IMR-90 (cell line): ENCODE data around the gene NTF3. TPM values are rescaled to one million over a fixed set of nuclear protein-coding genes. Genes with fewer than 3 reads are reported as not detected.

Experiments
- ATAC-seq: fragments of 200-7000 bp; cut with Tn5 transposase; 2 replicates; pipeline ENCODE4 v1.9.1; 2020; ENCODE audit warnings: low read depth, mild to moderate bottlenecking, moderate library complexity
- BruUV-seq: library from RNA; stranded (reverse); fragments of 400-500 nt; replicated peaks from 2 replicates; lab custom pipeline; 2021; lab: Mats Ljungman, UMichigan
- CTCF ChIA-PET: fragments of 300-600 bp; formaldehyde crosslinking; extraction: SDS; loops from one replicate; lab custom pipeline; 2021; ENCODE audit warnings: antibody characterized with exemption; lab: Yijun Ruan, JAX
- POLR2A ChIA-PET: fragments of 300-600 bp; sonication (Branson Sonifier 250); formaldehyde crosslinking; loops from one replicate; lab custom pipeline; 2022; ENCODE audit warnings: antibody characterized with exemption; ENCODE audit not compliant: unreplicated experiment; lab: Charles Lee
- DNase-seq: peaks from one replicate; pipeline ENCODE4 v3.0.0; 2013
- H2AFZ ChIP-seq: replicated peaks from 2 replicates; pipeline ENCODE3; 2013; ENCODE audit warnings: low read length, mild to moderate bottlenecking; ENCODE audit not compliant: poor library complexity
- H2AK5ac ChIP-seq: 2 replicates; pipeline ENCODE4 v1.6.1; 2013; ENCODE audit warnings: low read depth, low read length, inconsistent platforms
- H2AK9ac ChIP-seq: replicated peaks from 2 replicates; pipeline ENCODE3; 2013; ENCODE audit warnings: mild to moderate bottlenecking, low read depth, low read length, moderate library complexity; ENCODE audit not compliant: poor library complexity
- H2BK120ac ChIP-seq: 2 replicates; pipeline ENCODE4 v1.6.1; 2013; ENCODE audit warnings: low read depth, low read length, inconsistent platforms
- H2BK15ac ChIP-seq: 3 replicates; pipeline ENCODE4 v1.6.1; 2013; ENCODE audit warnings: low read depth, low read length, inconsistent platforms
- H2BK20ac ChIP-seq: 2 replicates; pipeline ENCODE4 v1.6.1; 2013; ENCODE audit warnings: low read depth, mild to moderate bottlenecking, inconsistent platforms, low read length, moderate library complexity
- H2BK5ac ChIP-seq: 2 replicates; pipeline ENCODE4 v1.6.1; 2013; ENCODE audit warnings: mild to moderate bottlenecking, low read depth, low read length, inconsistent platforms; ENCODE audit not compliant: poor library complexity, severe bottlenecking
- H3K14ac ChIP-seq: replicated peaks from 2 replicates; pipeline ENCODE4 v1.6.1; 2013; ENCODE audit warnings: low read depth, low read length, inconsistent platforms
- H3K18ac ChIP-seq: 2 replicates; pipeline ENCODE4 v1.6.1; 2013; ENCODE audit warnings: low read depth, low read length, control low read depth
- H3K23ac ChIP-seq: 2 replicates; pipeline ENCODE4 v1.6.1; 2013; ENCODE audit warnings: low read depth, low read length, inconsistent platforms
- H3K27ac ChIP-seq: 2 replicates; pipeline ENCODE4 v1.5.1; 2013; ENCODE audit warnings: mild to moderate bottlenecking, control low read depth, low read length; ENCODE audit not compliant: insufficient read depth
- H3K27me3 ChIP-seq: 2 replicates; pipeline ENCODE4 v1.6.1; 2013; ENCODE audit warnings: low read length; ENCODE audit not compliant: control insufficient read depth, insufficient read depth
- H3K36me3 ChIP-seq: 2 replicates; pipeline ENCODE4 v1.6.1; 2013; ENCODE audit warnings: low read length, mixed read lengths; ENCODE audit not compliant: control insufficient read depth, insufficient read depth
- H3K4ac ChIP-seq: 2 replicates; pipeline ENCODE4 v1.6.1; 2013; ENCODE audit warnings: low read depth, low read length, inconsistent platforms
- H3K4me1 ChIP-seq: 2 replicates; pipeline ENCODE4 v1.6.1; 2013; ENCODE audit warnings: low read length, mixed read lengths; ENCODE audit not compliant: control insufficient read depth, insufficient read depth
- H3K4me2 ChIP-seq: 2 replicates; pipeline ENCODE4 v1.6.1; 2013; ENCODE audit warnings: low read depth, mild to moderate bottlenecking, control low read depth, low read length, moderate library complexity
- H3K4me3 ChIP-seq: 2 replicates; pipeline ENCODE4 v1.5.1; 2013; ENCODE audit warnings: low read depth, mild to moderate bottlenecking, control low read depth, low read length, moderate library complexity; ENCODE audit not compliant: insufficient read depth
- H3K56ac ChIP-seq: 2 replicates; pipeline ENCODE4 v1.6.1; 2013; ENCODE audit warnings: low read length, inconsistent platforms; ENCODE audit not compliant: insufficient read depth; ENCODE audit errors: extremely low read depth
- H3K79me1 ChIP-seq, 2 experiments: 2 replicates each; pipeline ENCODE4 v1.6.1; 2013; ENCODE audit warnings: low read length in 2 of 2, inconsistent platforms in 1 of 2, low read depth in 1 of 2
- H3K9ac ChIP-seq: 2 replicates; pipeline ENCODE4 v1.6.1; 2013; ENCODE audit warnings: low read depth, low read length, control low read depth
- H3K9me1 ChIP-seq: 2 replicates; pipeline ENCODE4 v1.6.1; 2013; ENCODE audit warnings: low read length, inconsistent platforms; ENCODE audit not compliant: insufficient read depth
- H3K9me3 ChIP-seq: 2 replicates; pipeline ENCODE4 v1.6.1; 2013; ENCODE audit warnings: low read length; ENCODE audit not compliant: control insufficient read depth, insufficient read depth
- H4K20me1 ChIP-seq: 2 replicates; pipeline ENCODE4 v1.6.1; 2013; ENCODE audit warnings: low read length, inconsistent platforms; ENCODE audit not compliant: insufficient read depth
- H4K5ac ChIP-seq: 2 replicates; pipeline ENCODE4 v1.6.1; 2013; ENCODE audit warnings: mild to moderate bottlenecking, low read depth, low read length, control low read depth
- H4K8ac ChIP-seq, 2 experiments: 2 replicates each; pipeline ENCODE4 v1.6.1; 2013; ENCODE audit warnings: low read depth in 2 of 2, low read length in 2 of 2, control low read depth in 1 of 2, inconsistent platforms in 1 of 2
- H4K91ac ChIP-seq: 2 replicates; pipeline ENCODE4 v1.6.1; 2013; ENCODE audit warnings: low read depth, low read length, inconsistent platforms; ENCODE audit not compliant: insufficient read depth
- BHLHE40 ChIP-seq: fragments of 150-350 bp; IDR thresholded peaks from 2 replicates; pipeline ENCODE4 v1.6.1; 2016; ENCODE audit warnings: mild to moderate bottlenecking, low read depth, low read length
- CEBPB ChIP-seq: IDR thresholded peaks from 2 replicates; pipeline ENCODE4 v1.6.1; 2012; ENCODE audit warnings: low read depth, low read length, improper control_type of control experiment
- CHD1 ChIP-seq: IDR thresholded peaks from 2 replicates; pipeline ENCODE4 v1.6.1; 2012; ENCODE audit warnings: low read depth, low read length, improper control_type of control experiment
- CTCF ChIP-seq: conservative IDR thresholded peaks from 2 replicates; pipeline ENCODE4 v1.5.1; 2012; ENCODE audit warnings: mild to moderate bottlenecking, low read depth, low read length, improper control_type of control experiment
- ELK1 ChIP-seq: fragments of 150-350 bp; IDR thresholded peaks from 2 replicates; pipeline ENCODE4 v1.6.1; 2016; ENCODE audit warnings: low read depth, mild to moderate bottlenecking, low read length, moderate library complexity, borderline replicate concordance
- FOS ChIP-seq: fragments of 150-350 bp; IDR thresholded peaks from 2 replicates; pipeline ENCODE4 v1.6.1; 2016; ENCODE audit warnings: low read depth, low read length
- MAFK ChIP-seq: IDR thresholded peaks from 2 replicates; pipeline ENCODE4 v1.6.1; 2012; ENCODE audit warnings: low read depth, low read length, improper control_type of control experiment
- MAZ ChIP-seq: IDR thresholded peaks from 2 replicates; pipeline ENCODE4 v1.6.1; 2012; ENCODE audit warnings: low read depth, mild to moderate bottlenecking, low read length, improper control_type of control experiment, moderate library complexity, borderline replicate concordance
- MXI1 ChIP-seq: IDR thresholded peaks from 2 replicates; pipeline ENCODE4 v1.6.1; 2012; ENCODE audit warnings: low read depth, mild to moderate bottlenecking, low read length, moderate library complexity, borderline replicate concordance
- NFE2L2 ChIP-seq: fragments of 150-350 bp; IDR thresholded peaks from 2 replicates; pipeline ENCODE4 v1.6.1; 2016; ENCODE audit warnings: low read depth, mild to moderate bottlenecking, low read length
- POLR2A ChIP-seq: IDR thresholded peaks from 2 replicates; pipeline ENCODE4 v1.6.1; 2012; ENCODE audit warnings: mild to moderate bottlenecking, low read depth, low read length
- RAD21 ChIP-seq: IDR thresholded peaks from 2 replicates; pipeline ENCODE4 v1.6.1; 2012; ENCODE audit warnings: low read length, improper control_type of control experiment
- RCOR1 ChIP-seq: IDR thresholded peaks from 2 replicates; pipeline ENCODE4 v1.6.1; 2012; ENCODE audit warnings: mild to moderate bottlenecking, low read length, improper control_type of control experiment; ENCODE audit not compliant: insufficient replicate concordance
- RFX5 ChIP-seq: IDR thresholded peaks from 2 replicates; pipeline ENCODE4 v1.8.0; 2012; ENCODE audit warnings: low read depth, mild to moderate bottlenecking, low read length, moderate library complexity
- SMC3 ChIP-seq: fragments of 150-350 bp; IDR thresholded peaks from 2 replicates; pipeline ENCODE4 v1.6.1; 2016; ENCODE audit warnings: low read depth, mild to moderate bottlenecking, antibody characterized with exemption, low read length, moderate library complexity
- USF2 ChIP-seq: fragments of 150-350 bp; IDR thresholded peaks from 2 replicates; pipeline ENCODE4 v1.6.1; 2017; ENCODE audit warnings: mild to moderate bottlenecking, antibody characterized with exemption, low read length, low read depth
- WGBS, 2 experiments: methylation state at CpG; one replicate each; pipeline versions ENCODE4 v1.1.5 to v1.1.7; 2013; ENCODE audit warnings: missing lambda C conversion rate in 2 of 2; ENCODE audit not compliant: insufficient read length in 1 of 2; ENCODE audit errors: extremely low coverage in 2 of 2; 5-methylcytosine and 5-hydroxymethylcytosine counted together
- dilution Hi-C: fragments of 300-500 bp; cut with HindIII; formaldehyde crosslinking; loops from one replicate; pipeline ENCODE4 v1.14.3; 2018; ENCODE audit warnings: low sequenced_read_pairs; ENCODE audit not compliant: unreplicated experiment
- in situ Hi-C: fragments of 300-500 bp; cut with MboI; formaldehyde crosslinking; loops from 3 replicates; pipeline ENCODE4 v1.14.3; 2019; ENCODE audit warnings: low sequenced_read_pairs, inconsistent platforms, mixed read lengths
- intact Hi-C: fragments of 100-400 bp; cut with micrococcal nuclease; formaldehyde crosslinking; loops from 2 replicates; pipeline ENCODE4 v1.10.0; 2022
- polyA plus RNA-seq, 3 experiments: library from polyadenylated mRNA; depleted of rRNA; stranded (reverse); fragments of >200 nt; gene quantifications; 2 replicates each; pipeline ENCODE4 v1.2.3, GENCODE V29; 2012; ENCODE audit warnings: low replicate concordance in 1 of 3
- total RNA-seq: library from RNA; depleted of rRNA; stranded (reverse); fragments of >200 nt; gene quantifications from 2 replicates; pipeline ENCODE4 v1.2.3, GENCODE V29; 2012

Gene NTF3
- total and polyA plus RNA-seq, 2 of the 4 experiments (the other 2 are of a cell fraction), result 12.2 to 32.4 TPM

- Histone ChIP-seq H3K9me3 (no peaks in the 10 kb centered on the region), H3K27me3 (no peaks in the 10 kb centered on the region), H3K14ac (no peak overlapping the region), H2AK9ac (no peak overlapping the region), H4K91ac (no peak overlapping the region), H3K56ac (no peak overlapping the region), H3K36me3 (peaks cover 8% of the 10 kb centered on the region), H4K8ac (no peak overlapping the region), H3K4me3 (no peak overlapping the region), H3K79me1 (peaks cover 41 to 91% of the 10 kb centered on the region in 2 experiments), H4K5ac (no peak overlapping the region), H3K23ac (no peak overlapping the region), H3K4me1 (peaks cover 6% of the 10 kb centered on the region), H4K20me1 (peaks cover 58% of the 10 kb centered on the region), H3K9me1 (peaks cover 24% of the 10 kb centered on the region), H2BK20ac (no peak overlapping the region), H3K18ac (no peak overlapping the region), H3K9ac (no peak overlapping the region), H2BK15ac (no peak overlapping the region), H3K27ac (no peak overlapping the region), H3K4ac (no peak overlapping the region), H2AFZ (no peak overlapping the region), H2BK5ac (no peak overlapping the region), H2BK120ac (no peak overlapping the region), H2AK5ac (no peak overlapping the region), H3K4me2 (no peak overlapping the region)
- TF ChIP-seq CHD1, result no peak
- no peak for TF ChIP-seq POLR2A
- TF ChIP-seq CTCF, result no peak
- TF ChIP-seq USF2, result no peak
- no peak for TF ChIP-seq SMC3
- TF ChIP-seq RAD21, result no peak
- no peak for TF ChIP-seq MAZ
- no peak for TF ChIP-seq MXI1
- TF ChIP-seq FOS, result no peak
- no peak for TF ChIP-seq RFX5
- TF ChIP-seq MAFK, result no peak
- no peak for TF ChIP-seq BHLHE40
- no peak for TF ChIP-seq NFE2L2
- no peak for TF ChIP-seq RCOR1
- TF ChIP-seq CEBPB, result no peak
- TF ChIP-seq ELK1, result no peak
- no peak for ATAC-seq
- no CpG with 5 or more reads among the region's 5 CpGs for whole genome bisulfite sequencing, 2 experiments
- CTCF ChIA-PET, result interaction anchor here (1.4 kb wide), 1 partner anchor 19 kb away, joined by 5 read pairs; no protein-coding TSS in a partner anchor
- intact Hi-C loops, result no loop called here
- POLR2A ChIA-PET, result no interaction called here
- no TSS peak for BruUV-seq
- dilution Hi-C loops, result no loop called here
- no peak for DNase-seq
- in situ Hi-C loops, result no loop called here
These were observed 15.4 kb downstream of the NTF3 start for GRCh38 chr12:5447320-5447719.
